ENCODE results near the gene ANGPTL8. TPM values are rescaled to one million over a fixed set of nuclear protein-coding genes. Genes with fewer than 3 reads are reported as not detected.

ANGPTL8 gene, protein sequence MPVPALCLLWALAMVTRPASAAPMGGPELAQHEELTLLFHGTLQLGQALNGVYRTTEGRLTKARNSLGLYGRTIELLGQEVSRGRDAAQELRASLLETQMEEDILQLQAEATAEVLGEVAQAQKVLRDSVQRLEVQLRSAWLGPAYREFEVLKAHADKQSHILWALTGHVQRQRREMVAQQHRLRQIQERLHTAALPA
- not detected in 2 replicates for total RNA-seq (2011; cell fraction: chromatin; rRNA removed; ENCODE audit: low replicate concordance)
- not detected in 2 replicates for total RNA-seq (2011; cell fraction: nucleolus; rRNA removed)
- total RNA-seq (2011; cell fraction: nucleoplasm; rRNA removed), result not detected in 2 replicates
- total RNA-seq (2014; rRNA removed) (not detected in 2 replicates), total RNA-seq (2014; rRNA removed; fragmentation: Illumina TruSeq; extraction: Trizol) (not detected in 2 replicates), total RNA-seq (2015; rRNA removed; fragmentation: Illumina TruSeq; extraction: Trizol) (not detected in 2 replicates), total RNA-seq (2021) (not detected in 2 replicates), polyA plus RNA-seq (2011; rRNA removed) (not detected in 2 replicates), polyA plus RNA-seq (2014; fragmentation: Illumina TruSeq; extraction: Trizol) (not detected in 2 replicates), polyA plus RNA-seq (2014; fragmentation: Nextera tagmentation; extraction: Ambion mirVana) (not detected), polyA plus RNA-seq (2014; rRNA removed) (not detected in 2 replicates), polyA minus RNA-seq (2011; rRNA and poly(A)+ RNA removed) (not detected in 2 replicates), Bru-seq, nascent RNA (not detected), BruChase-seq, experiment 1, labeled RNA remaining after a 2-hour chase (not detected), BruChase-seq, experiment 2, labeled RNA remaining after a 6-hour chase (not detected)
- not detected in 2 replicates for polyA plus RNA-seq (2011; cell fraction: cytosol; rRNA removed)
- not detected in 2 replicates for polyA plus RNA-seq (2011; cell fraction: nucleus; rRNA removed)
- not detected in 2 replicates for polyA plus RNA-seq (2012)
- not detected in 2 replicates for polyA minus RNA-seq (2011; cell fraction: cytosol; rRNA and poly(A)+ RNA removed)
- polyA minus RNA-seq (2011; cell fraction: nucleus; rRNA and poly(A)+ RNA removed), result not detected in 2 replicates
- long read RNA-seq, experiment 1, result 0 reads
- long read RNA-seq, experiment 2, result 0 reads
- long read RNA-seq, experiment 3, result 0 reads

DNA sequence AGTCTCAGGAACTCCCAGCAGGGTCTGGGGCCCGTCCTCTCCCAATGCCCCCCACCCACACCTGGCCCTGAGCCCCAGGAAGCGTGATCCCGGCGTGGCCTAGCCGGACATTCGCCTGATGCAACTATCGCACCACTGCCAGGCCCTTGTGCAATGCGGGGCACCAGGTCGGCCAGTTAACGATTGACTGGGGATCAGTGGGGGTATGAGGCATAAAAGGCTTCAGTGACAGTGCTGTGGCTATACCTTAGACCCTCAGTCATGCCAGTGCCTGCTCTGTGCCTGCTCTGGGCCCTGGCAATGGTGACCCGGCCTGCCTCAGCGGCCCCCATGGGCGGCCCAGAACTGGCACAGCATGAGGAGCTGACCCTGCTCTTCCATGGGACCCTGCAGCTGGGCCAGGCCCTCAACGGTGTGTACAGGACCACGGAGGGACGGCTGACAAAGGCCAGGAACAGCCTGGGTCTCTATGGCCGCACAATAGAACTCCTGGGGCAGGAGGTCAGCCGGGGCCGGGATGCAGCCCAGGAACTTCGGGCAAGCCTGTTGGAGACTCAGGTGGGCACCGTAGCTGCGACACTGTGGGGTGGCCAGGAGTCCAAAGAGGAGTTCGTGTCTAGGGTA, at the start of gene ANGPTL8:
TSS of gene ANGPTL8 (plus strand) at position 243 of the 624 bp plus-strand sequence. CDS start at position 262, 19 bp downstream.
- H3K9me1 ChIP-seq (ENCODE audit: control insufficient read depth, insufficient read depth, low read length), result no peaks in the 10 kb centered on the region
- no peak within 1 kb of the TSS for H3K4me2 ChIP-seq (ENCODE audit: insufficient read depth, low read length)
- H2AFZ ChIP-seq (ENCODE audit: low read depth, low read length), result no peak within 1 kb of the TSS
- no peaks in the 10 kb centered on the region for H3K27me3 ChIP-seq (ENCODE audit: control insufficient read depth in 2 of 2, insufficient read depth in 2 of 2, low read length in 2 of 2)
- DNase-seq (ENCODE audit: extremely low read depth in 1 of 4, low spot score in 3 of 4) (no peak), ATAC-seq (no peak), FAIRE-seq (no peak)
- no peaks in the 10 kb centered on the region for H3K79me2 ChIP-seq (ENCODE audit: control insufficient read depth, insufficient read depth, low read length)
- H3K27ac ChIP-seq (ENCODE audit: extremely low read depth, low read depth, low read length), result no peak within 1 kb of the TSS
- no peak for TF ChIP-seq SIX5 (IDR thresholded peaks at IDR 0.05; ENCODE audit: borderline replicate concordance in 1 of 2, insufficient read depth in 1 of 2, low read depth in 1 of 2, low read length in 2 of 2)
- TF ChIP-seq CBFB (CRISPR knock-in tag; IDR thresholded peaks at IDR 0.05), result no peak
- TF ChIP-seq ZNF212 (CRISPR knock-in tag; IDR thresholded peaks at IDR 0.05), result no peak
- no peak for TF ChIP-seq FOXM1 (IDR thresholded peaks at IDR 0.05; ENCODE audit: low read depth)
- no peak for TF ChIP-seq FOXM1 (CRISPR knock-in tag; IDR thresholded peaks at IDR 0.05; ENCODE audit: low read depth)
- TF ChIP-seq U2AF2 (optimal IDR thresholded peaks at IDR 0.05; ENCODE audit: low read depth, low read length), result no peak
- TF ChIP-seq BRD4 (IDR thresholded peaks at IDR 0.05), result no peak
- no peak for TF ChIP-seq ZNF121 (CRISPR knock-in tag; conservative IDR thresholded peaks at IDR 0.05)
- WGBS (ENCODE audit: insufficient coverage, low coverage, missing lambda C conversion rate), result 63% methylated on average over 23 of the region's 23 CpGs
- H3K4me1 ChIP-seq (replicated peaks in 1 of 2; ENCODE audit: control insufficient read depth in 2 of 2, insufficient read depth in 2 of 2, low read length in 2 of 2), result peaks cover 0 to 41% of the 10 kb centered on the region in 2 experiments; a peak in 2 of 5 replicates
- no peaks in the 10 kb centered on the region for H3K36me3 ChIP-seq (ENCODE audit: control insufficient read depth, insufficient read depth, low read length)
- no TSS peak for BruUV-seq (replicated peaks)
- intact Hi-C loops (cut with micrococcal nuclease) (no loop called here), in situ Hi-C loops (cut with MboI) (no loop called here)
- H3K4me3 ChIP-seq, result no peak within 1 kb of the TSS
- no peaks in the 10 kb centered on the region for H3K9me3 ChIP-seq (replicated peaks; ENCODE audit: control insufficient read depth, insufficient read depth, low read depth, low read length)
- ChIA-PET CTCF (ENCODE audit: low intra/inter-chr PET ratio) (no interaction called here), POLR2A (interaction anchor here (1.1 to 1.2 kb wide), 2 partner anchors 11 to 21 kb away, joined by 3 read pairs; no protein-coding TSS in a partner anchor)
- no peaks in the 10 kb centered on the region for H4K20me1 ChIP-seq (replicated peaks; ENCODE audit: control insufficient read depth, insufficient read depth, low read length)
- no peak within 1 kb of the TSS for H3K9ac ChIP-seq (ENCODE audit: insufficient read depth in 1 of 2, low read depth in 2 of 2, low read length in 2 of 2)

Measured in K562 (cell line).